Hepatocyte (in vitro differentiated cells): ENCODE measurements around the gene PHLDB1.

ENCODE experiments used
- CTCF ChIP-seq: fragments of 200-600 bp; sonication (generic); IDR thresholded peaks from 2 replicates; pipeline ENCODE4 v1.5.1; 2016; ENCODE audit warnings: antibody characterized with exemption, mild to moderate bottlenecking; ENCODE audit not compliant: poor library complexity
- EZH2 ChIP-seq: fragments of 200-600 bp; sonication (generic); IDR thresholded peaks from 2 replicates; pipeline ENCODE4 v1.6.1; 2016; ENCODE audit warnings: antibody characterized with exemption, mild to moderate bottlenecking, borderline replicate concordance
- EZH2phosphoT487 ChIP-seq: fragments of 200-600 bp; sonication (generic); IDR thresholded peaks from one replicate; pipeline ENCODE4 v1.6.1; 2018; ENCODE audit warnings: antibody characterized with exemption, mild to moderate bottlenecking, low read depth, moderate library complexity; ENCODE audit not compliant: unreplicated experiment, severe bottlenecking

- TF ChIP-seq CTCF, result no peak
- no peak for TF ChIP-seq EZH2
- TF ChIP-seq EZH2phosphoT487, result no peak
Observed at GRCh38 chr11:118706546-118706825, 99.1 kb downstream of the PHLDB1 start.
